Glomerular visceral epithelial cell (primary cell): ENCODE results near the gene HLCS.

Experiments used
- DNase-seq: peaks from one replicate; pipeline ENCODE4 v3.0.0-alpha.2; 2016; ENCODE audit errors: extremely low spot score

The HLCS gene

DNA sequence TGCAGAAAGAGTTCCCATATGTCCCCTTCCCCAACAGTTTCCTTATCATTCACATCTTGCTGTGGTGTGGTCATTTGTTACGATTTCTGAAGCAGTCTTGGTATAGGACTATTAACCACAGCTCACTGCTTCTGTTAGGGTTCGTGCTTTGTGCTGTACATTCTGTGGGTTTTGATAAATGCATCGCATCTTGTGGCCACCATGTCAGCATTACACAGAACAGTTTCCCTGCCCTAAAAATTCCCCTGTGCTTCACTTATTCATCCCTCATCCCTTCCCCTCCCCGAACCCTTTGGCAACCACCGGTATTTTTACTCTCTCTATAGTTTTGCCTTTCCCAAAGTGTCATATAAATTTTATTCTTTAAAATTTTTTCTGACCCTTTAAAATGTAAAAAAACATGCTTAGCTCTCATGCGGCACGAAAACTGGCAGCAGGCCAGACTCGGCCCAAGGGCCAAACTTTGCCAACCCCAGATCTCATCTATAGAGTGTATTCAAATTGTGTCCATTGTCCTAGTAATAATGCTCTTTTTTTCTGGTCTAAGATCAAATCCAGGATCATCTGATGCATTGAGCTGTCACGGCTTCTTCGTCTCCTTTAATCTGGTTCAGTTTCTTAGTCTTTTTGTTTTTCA is 189.4 kb downstream of the HLCS start:
- no peak for DNase-seq

DNA sequence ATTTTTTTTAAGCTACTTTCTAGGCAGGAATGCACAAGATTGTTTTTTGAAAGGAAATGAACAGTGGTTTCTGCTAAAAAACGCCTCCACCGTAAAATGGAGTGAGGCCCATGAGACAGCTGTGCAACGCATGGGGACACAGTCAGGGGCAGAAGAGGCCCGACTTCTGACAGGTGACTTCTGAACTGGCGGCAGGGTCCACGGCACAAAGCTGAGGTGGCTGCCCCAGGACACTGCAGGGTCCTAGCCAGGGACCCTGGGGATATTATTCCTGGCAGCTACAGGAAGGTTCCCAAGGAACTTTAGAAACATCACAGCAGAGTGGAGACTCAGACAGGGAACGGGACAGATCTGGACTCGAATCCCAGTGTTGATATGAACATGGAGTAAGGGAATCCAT is 192.5 kb downstream of the HLCS start:
- DNase-seq: no peak

DNA sequence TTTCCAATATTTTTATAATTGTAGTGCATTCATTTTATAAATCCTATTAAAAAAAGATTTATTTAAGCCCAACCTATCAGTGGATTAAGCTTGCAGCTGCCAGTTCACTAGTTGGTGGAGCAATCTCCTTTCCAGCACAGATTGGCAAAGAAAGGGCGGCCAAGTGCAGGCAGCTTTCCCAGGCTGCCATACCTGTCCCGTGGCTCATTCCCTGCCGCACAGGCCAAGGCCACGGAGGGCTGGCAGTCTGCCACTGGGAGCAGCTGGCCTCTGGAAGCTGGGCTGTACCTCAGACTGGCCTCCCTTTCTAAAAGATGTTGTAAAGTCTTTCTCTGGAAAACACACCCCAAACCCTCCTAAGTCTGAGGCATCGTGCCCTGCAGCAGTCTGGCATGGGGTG is 193.4 kb downstream of the HLCS start:
- peak; percentile 90 for DNase-seq

DNA sequence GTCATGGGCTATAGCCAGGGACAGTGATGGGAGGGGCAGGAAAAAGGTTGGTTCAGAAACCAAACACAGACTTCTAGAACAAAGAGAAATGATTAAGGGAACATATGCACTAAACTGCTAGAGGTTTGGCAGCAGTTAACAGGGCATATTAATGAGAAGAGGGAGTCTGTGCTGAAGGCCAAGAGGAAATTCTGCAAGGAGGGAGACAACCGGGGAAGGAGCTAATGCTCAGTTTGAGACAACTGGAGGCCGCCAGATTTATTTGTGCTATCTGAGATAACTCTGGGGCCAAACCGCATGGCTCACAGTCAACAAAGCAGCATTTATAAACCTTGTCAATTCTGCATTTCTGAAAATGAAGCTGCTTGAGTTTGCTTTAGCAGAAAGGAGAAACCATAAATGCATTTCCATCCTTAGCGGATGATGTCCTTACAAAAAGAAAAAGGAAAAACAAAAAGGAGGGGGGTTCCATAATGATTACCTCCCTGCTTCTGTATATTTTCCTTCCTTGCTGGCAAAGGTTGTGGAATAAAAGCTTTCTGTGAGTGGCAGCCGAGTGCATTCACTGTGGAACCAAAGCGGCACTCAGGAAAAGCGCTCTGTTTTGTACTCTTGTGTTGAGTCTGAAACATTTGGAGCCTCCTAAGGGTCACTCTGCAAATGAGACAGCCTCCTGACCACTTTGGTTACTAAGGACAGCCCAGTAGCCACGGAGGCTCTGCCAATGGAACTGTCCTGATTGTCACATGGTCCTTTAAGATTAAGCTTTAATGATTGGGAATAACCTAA is 197.2 kb downstream of the HLCS start:
- no peak for DNase-seq

DNA sequence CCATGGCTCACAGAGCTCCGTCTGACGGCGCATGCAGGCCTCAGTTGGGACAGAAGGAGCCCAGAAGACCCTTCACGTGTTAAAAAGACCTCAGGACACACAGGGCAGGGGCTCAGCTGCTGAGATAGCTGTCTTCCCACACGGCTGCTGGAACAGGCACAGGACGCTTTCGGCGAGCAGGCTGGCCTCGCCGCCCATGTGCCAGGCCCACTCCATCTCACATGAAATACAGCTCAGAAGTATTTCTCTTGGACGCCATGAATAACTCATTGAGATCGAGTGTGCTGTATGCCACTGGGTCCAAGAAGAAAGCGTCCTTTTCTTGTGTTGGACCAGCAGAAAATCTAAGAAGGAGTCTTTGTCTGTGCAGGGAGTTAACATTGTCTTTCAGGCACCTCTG is 198.0 kb downstream of the HLCS start:
- no peak for DNase-seq

DNA sequence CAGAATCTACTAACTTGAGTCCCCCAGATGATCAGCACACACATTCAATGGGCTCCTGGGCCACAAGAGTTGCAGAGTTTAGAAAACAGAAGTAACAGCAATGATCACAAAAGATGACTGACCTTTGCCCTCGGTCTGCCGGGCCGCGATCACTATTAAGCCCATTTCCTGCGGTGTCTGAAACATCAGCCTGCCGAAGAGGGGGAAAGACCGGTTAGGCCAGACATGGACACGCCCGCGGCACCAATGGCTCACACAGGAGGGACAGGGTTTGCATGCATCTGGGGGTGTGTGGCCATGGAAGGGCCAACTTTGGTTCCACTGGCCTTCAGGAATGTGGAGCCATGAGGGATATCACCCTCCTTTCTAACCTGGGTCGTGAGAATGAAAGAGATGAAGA is 199.4 kb downstream of the HLCS start:
- DNase-seq: no peak

DNA sequence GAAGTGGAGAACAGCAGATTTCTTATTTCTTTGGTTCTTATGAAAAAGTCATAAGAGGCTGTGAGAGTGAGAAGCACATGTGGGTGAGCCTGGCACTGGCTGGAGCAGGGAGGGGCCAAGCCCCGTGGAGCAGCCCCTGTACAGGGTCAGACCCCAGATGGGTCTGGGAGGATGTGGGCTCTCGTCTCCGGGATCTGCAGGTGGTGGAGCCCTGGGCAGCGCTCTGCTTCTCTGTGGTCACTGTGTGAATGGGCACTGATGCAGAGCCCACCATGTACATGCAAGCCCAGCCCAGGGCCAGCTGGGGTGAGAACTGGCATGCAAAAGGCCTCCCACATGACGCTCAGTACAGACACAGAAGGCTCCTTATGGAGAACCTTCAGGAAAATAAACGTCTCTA is 200.0 kb downstream of the HLCS start:
- no peak for DNase-seq

DNA sequence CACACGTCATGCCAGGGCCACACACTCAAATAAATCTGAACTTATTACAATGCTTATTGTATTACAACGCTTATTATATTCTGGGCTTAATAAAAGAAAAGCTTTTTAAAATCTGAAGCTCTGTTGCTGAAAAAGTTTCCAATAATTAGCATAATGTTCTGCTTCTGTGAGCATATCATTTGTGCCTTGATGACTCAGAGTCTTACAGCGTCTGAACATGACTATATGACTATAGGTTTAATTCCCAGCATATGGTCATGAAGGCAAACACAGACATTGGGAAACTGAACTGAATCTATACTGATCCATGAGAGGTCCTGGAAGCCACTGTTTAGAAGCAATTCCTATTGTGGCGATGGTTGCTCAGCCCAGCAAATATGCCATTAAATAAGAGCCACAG is 201.2 kb downstream of the HLCS start:
- DNase-seq: no peak

DNA sequence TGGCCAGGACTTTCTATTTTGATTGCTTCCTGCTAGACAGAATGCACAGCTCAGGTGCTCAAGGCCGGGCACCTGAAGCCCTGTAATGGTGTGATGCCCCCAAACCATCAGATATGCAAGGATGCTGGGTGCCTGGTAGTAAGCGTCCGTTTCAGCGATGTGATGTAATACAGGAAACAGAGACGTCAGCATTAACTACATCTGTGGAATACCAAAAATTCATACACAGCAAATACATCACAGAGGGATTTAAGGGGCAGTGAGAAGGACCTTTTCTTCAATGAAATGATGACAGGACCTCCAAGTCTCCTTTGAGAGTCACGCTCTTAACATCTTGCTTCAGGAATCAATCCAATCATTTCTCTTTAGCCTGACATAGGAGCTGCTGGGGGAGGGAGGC is 203.2 kb downstream of the HLCS start:
- no peak for DNase-seq

DNA sequence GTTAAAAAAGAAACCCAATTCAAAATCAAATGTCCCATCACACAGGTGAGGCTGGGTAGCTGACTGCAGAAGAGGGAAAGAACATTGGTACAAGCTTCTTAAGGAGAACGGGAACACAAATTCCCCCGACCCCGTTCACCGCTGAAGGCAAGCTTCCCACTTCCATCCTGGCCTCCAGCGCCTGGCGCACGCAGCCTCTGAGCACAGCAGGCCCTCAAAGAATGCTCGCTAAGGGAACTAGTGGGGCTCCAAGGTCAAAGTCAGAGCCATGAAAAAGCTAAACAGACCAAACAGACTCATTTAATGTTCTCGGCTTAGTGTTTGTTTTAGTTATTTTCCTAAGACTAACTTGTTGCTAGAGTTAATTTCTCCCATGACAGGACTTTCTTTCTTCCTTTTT is 203.8 kb downstream of the HLCS start:
- no peak for DNase-seq

DNA sequence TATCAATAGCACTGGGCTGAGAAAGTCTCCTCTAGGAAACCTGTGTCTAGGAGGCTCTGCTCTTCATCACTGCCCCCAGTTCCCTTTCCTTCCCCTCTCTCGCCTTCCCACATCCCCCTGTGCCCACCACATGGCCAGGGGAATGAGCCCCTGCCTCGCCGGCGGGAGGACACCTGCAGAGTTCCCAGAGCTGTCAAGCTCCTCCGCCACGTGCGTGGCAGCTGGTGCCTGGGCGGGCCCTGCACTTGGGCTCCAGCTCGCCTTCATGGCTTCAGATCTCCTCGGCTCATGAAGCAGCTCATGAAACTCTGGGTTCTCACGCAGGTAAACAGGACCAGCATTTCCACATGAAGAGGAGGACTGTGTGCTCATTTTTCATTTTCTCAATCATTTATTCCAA is 204.8 kb downstream of the HLCS start:
- DNase-seq: no peak

DNA sequence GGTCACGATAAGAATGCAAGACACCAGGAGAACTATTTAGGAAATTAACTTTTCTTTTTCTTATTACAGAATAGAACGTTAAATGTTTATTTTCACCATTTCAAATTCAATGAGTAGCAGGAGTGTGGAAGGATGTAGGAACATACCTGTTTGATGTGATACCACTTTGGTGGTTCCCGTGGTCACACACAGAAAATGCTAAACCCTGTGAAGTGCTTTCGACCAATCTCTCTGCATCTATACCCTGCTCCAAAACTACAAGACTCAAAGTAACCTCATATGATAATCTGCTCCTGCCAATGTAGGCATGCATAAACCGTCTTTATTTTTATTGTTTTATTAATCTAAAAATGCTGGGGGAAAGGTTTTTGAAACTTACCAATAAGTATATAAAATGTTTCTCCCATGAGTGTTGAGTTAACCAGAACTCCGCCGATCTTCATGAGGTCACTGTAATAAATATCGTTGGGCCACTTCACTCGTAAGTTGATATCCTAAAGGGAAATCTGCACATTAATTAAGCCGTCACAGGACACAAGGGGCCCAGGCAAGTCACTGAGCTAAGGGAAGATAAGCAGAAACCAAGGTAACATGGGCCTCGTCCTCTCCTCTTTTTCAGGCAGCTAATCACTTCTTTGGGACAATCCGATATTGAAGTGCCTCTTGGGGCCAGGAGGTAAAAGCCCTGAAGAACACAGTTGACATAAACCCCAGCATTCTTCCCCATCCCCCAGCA is 207.0 kb downstream of the HLCS start:
- DNase-seq: no peak

DNA sequence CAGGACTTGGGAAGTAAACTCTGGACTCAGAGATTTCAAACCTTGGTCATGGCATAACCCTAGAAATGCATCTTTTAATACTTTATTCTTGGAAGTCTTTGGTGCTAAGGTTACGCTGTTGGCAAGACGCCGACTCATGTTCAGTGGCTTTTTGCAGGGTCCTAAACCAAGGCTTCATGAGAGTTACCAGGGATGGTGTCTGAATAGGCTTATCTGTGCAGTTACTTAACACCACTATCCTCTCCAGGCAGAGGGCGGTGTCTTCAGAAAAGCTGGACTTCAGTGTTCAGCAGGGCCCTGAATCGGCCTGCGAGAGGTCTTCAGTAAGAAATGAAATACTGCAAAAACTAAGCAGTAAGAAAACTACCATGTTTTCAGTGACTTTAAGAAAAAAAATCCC is 209.3 kb downstream of the HLCS start:
- no peak for DNase-seq

DNA sequence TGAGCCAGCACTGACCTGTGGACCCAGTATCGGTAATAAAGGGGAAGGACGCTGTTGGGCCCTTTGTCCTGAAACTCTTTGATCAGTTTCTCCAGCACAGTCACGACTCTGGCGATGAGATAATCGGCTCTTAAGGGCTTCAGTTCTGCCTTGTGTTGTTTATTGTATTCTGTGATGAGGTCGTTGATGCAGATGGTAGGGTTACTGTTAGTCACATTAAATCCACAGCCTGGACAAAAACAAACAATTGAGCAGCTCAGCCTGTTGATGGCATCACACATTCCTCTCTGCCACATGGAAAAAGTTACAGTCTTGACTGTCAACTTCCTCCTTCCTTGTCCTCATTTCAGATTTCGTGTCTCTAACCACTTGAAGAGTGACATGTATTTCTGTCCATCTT is 209.9 kb downstream of the HLCS start:
- DNase-seq: no peak

DNA sequence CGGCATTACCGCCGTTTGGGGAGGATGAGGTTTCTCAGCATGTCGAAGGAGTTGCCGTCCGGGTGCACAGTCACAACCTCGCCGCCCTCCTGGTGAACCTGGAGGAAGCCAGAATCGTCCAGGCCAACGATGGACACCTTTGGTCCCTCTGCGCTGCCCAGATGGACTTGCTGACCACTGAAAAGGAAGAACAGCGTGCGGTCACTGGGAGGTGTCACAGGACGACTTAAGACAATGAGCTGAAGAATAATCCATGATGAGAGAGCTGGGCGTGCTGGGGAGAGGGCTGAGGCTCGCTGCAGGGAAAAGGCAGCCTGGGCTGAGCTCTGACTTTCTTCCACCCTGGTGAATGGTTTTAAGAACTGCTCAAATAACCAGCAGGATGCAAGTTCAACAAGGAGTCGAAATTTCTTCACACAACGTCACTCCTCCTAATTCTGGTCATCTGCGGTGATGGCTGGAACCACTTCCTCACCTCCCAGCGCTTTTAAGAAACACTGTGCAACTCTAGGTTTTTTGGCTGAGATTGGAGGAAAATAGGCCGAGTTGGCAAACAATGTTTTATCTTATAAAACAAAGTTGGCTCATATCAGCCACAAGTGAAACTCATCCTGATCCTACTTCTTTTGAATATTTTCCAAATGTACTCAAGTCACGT is 212.1 kb downstream of the HLCS start:
- no peak for DNase-seq

DNA sequence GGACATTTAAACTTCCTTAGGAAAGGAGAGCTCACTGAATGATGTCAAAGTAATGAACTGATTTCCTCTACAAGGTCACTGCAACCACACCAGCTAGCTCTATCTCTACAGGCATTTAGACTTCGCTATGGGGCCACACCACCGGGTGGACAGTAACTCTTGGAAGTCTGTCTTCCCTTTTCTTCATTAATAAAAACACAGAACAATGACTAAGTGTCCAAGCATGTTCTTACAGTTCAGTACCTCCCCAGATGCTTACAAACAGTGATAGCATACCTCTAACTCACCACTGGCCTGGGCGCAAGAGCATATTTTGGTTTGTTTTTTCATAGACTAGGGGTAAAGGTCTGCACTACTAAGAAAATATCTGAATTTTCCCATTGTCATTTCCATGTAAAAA is 212.9 kb downstream of the HLCS start:
- DNase-seq: peak; percentile 84

DNA sequence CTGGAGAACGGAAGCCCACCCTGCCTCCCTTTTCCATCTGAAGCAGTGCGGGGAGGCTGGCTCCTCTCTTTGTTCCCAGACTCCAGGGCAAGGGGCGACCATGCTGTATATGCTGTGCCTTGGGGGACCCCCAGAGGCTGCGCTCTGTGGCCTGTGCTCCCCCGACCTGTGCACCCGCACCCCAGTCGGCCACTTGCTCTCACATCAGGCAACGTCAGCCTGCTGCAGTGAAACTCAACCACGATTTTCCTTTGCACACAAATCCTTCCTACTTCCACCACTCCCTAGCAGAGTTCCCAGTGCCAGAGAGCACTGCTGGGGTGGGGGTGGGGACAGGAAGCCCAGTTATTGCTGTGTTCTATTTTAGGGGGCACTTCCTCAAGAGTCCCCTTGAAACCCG is 215.1 kb downstream of the HLCS start:
- DNase-seq: no peak

DNA sequence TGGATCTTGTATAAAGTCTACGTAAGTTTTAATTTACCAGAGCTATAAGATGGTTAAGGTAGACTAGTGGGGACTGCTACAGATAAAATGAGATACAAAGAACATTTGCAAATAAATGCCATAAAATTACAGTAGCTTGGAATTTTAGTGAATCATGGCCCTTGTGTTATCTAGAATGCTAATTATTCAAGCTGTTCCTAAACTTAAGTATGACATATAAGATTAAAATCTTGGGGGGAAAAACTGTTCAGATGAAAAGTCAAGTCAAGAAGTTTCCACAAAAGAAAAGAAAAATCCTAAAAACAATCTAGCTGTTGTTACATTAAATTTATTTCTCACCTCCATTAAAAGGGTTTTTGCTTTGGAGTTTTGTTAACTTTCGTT is 215.9 kb downstream of the HLCS start:
- DNase-seq: no peak

DNA sequence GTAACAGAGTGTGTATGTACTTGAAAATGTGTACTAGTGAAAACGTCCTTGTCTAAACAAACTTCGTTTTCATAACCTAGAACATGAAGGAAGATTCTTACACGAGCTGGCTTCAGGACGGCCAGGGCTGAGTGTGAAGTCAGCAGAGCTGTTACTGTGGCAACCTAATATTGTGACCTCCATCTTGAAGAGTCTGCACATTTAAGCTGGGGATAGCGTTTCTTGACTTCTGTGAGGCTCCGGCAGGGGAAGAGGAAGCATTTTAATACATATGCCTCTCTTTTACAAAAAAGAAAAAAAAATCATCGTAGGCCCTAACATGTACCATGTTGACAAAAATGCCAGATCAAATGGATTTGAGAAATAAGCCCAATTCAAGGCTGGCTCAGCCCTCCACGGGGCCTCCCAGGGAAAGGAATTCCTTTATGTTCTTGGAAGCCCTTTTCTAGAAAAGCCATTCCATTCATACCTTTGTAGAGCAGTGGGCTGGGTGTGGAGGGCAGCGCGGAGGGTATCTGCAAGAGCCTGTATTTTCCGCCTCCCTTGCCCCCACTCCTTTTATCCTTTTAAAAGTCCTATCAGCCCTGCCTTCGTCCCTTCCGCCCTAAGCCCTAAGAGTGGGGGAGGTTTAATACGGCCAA is 216.4 kb downstream of the HLCS start:
- peak; percentile 39 for DNase-seq

DNA sequence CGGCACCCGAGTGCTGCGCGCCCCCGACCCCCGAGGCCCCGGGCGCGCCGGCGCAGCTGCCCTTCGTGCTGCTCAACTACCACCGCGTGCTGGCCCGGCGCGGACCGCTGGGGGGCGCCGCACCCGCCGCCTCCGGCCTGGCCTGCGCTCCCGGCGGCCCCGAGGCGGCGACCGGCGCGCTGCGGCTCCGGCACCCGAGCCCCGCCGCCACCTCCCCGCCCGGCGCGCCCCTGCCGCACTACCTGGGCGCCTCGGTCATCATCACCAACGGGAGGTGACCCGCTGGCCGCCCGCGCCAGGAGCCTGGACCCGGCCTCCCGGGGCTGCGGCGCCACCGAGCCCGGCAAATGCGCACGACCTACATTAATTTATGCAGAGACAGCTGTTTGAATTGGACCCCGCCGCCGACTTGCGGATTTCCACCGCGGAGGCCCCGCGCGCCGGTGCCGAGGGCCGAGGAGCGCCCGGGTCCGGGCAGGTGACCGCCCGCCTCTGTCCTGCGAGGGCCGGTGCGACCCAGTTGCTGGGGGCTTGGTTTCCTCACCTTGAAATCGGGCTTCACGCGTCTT is 218.6 kb downstream of the HLCS start:
- DNase-seq: no peak

DNA sequence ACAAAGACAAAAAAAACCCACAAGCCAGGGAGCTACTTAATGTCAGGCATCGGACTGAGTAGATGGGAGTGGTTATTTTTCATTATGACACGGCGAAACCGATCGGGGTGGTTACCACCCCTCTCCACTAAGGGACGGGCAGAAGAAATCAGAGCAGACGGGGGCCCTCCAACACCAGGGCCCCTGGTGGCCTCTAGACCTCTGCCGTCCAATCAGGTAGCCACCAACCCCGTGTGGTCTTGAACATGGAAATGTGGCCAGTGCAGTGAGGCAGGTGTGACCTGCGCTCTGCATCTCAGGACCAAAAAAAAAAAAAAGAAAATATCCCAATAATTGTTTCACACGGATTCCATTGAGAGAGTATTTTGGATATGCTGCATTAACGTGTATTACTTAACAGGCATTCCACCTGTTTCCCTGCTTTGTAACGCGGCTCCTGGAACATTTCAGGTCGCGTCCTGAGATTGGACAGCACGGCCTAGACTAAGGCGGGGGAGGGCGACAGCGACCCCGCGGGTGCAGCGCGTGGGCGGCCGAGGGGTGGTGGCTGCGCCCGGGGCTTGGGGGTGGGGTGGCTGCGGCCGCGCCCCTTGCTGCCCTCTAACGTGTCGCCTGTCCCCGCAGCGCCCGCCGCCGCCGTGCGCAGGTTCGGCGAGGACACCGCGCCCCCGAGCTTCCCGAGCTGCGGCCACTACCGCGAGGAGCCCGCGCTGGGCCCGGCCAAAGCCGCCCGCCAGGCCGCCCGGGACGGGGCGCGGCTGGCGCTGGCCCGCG is 219.2 kb downstream of the HLCS start:
- no peak for DNase-seq
